OCI-LY7 (cell line): ENCODE data around the gene HELZ. TPM values are rescaled to one million over a fixed set of nuclear protein-coding genes. Genes with fewer than 3 reads are reported as not detected.

ENCODE experiments used
- BruUV-seq: library from RNA; stranded (reverse); fragments of 400-500 nt; replicated peaks from 2 replicates; lab custom pipeline; 2021; lab: Mats Ljungman, UMichigan
- CTCF ChIA-PET: fragments of 300-600 bp; sonication (Branson Sonifier 250); formaldehyde crosslinking; loops from one replicate; lab custom pipeline; 2022; ENCODE audit warnings: antibody characterized with exemption; ENCODE audit not compliant: unreplicated experiment; lab: Charles Lee
- POLR2A ChIA-PET: fragments of 300-600 bp; sonication (Branson Sonifier 250); formaldehyde crosslinking; loops from one replicate; lab custom pipeline; 2022; ENCODE audit warnings: antibody characterized with exemption; lab: Charles Lee
- DNase-seq: peaks from one replicate; pipeline ENCODE4 v3.0.0-alpha.2; 2015; ENCODE audit warnings: low spot score
- H2AFZ ChIP-seq: fragments of 200-600 bp; sonication (generic), shearing (Covaris generic); 2 replicates; pipeline ENCODE4 v1.6.1; 2014; ENCODE audit warnings: mild to moderate bottlenecking, antibody characterized with exemption, low read length, moderate library complexity
- H3K27ac ChIP-seq: fragments of 200-600 bp; sonication (generic); 2 replicates; pipeline ENCODE4 v1.5.1; 2014; ENCODE audit warnings: mixed run types, low read depth, mild to moderate bottlenecking, moderate library complexity, low read length, inconsistent platforms; ENCODE audit not compliant: poor library complexity, severe bottlenecking
- H3K36me3 ChIP-seq: fragments of 200-600 bp; sonication (generic); 2 replicates; pipeline ENCODE4 v1.6.1; 2014; ENCODE audit warnings: mild to moderate bottlenecking, antibody characterized with exemption, low read length, moderate library complexity, mixed read lengths; ENCODE audit not compliant: insufficient read depth
- H3K4me1 ChIP-seq: fragments of 200-600 bp; sonication (generic); 2 replicates; pipeline ENCODE4 v1.5.1; 2014; ENCODE audit warnings: mild to moderate bottlenecking, low read length; ENCODE audit not compliant: insufficient read depth, poor library complexity, severe bottlenecking
- H3K4me2 ChIP-seq: fragments of 200-600 bp; sonication (generic); 2 replicates; pipeline ENCODE4 v1.6.1; 2014; ENCODE audit warnings: mild to moderate bottlenecking, low read length
- H3K4me3 ChIP-seq: fragments of 200-600 bp; sonication (generic); 2 replicates; pipeline ENCODE4 v1.5.1; 2014; ENCODE audit warnings: mild to moderate bottlenecking, low read depth, low read length; ENCODE audit not compliant: poor library complexity, severe bottlenecking
- H3K79me2 ChIP-seq: fragments of 200-600 bp; sonication (generic); 2 replicates; pipeline ENCODE4 v1.6.1; 2016; ENCODE audit warnings: low read depth, mild to moderate bottlenecking, low read length, moderate library complexity, mixed read lengths; ENCODE audit not compliant: insufficient read depth
- H3K9me2 ChIP-seq: fragments of 200-600 bp; sonication (generic); 2 replicates; pipeline ENCODE4 v1.6.1; 2016; ENCODE audit warnings: mild to moderate bottlenecking, low read length, mixed read lengths; ENCODE audit not compliant: insufficient read depth
- H3K9me3 ChIP-seq: fragments of 200-600 bp; sonication (generic); 2 replicates; pipeline ENCODE4 v1.6.1; 2014; ENCODE audit warnings: mild to moderate bottlenecking, mixed run types, low read length, mixed read lengths
- H4K20me1 ChIP-seq: fragments of 200-600 bp; sonication (generic); 2 replicates; pipeline ENCODE4 v1.6.1; 2014; ENCODE audit warnings: mild to moderate bottlenecking, antibody characterized with exemption, low read length, moderate library complexity, mixed read lengths; ENCODE audit not compliant: insufficient read depth
- EZH2phosphoT487 ChIP-seq: fragments of 200-600 bp; sonication (generic); IDR thresholded peaks from 2 replicates; pipeline ENCODE4 v1.6.1; 2018; ENCODE audit warnings: low read depth, borderline replicate concordance, mild to moderate bottlenecking, mixed run types, antibody characterized with exemption, low read length, moderate library complexity, mixed read lengths
- intact Hi-C: fragments of 100-400 bp; cut with micrococcal nuclease; formaldehyde crosslinking; loops from one replicate; pipeline ENCODE4 v1.10.0; 2022; ENCODE audit not compliant: unreplicated experiment
- total RNA-seq, 2 experiments: library from RNA; depleted of rRNA in 1 of 2; stranded (reverse); fragments of >200 nt in 1 of 2; shearing (Covaris generic) in 1 of 2; gene quantifications; 2 replicates each; pipeline ENCODE4 v1.2.3, GENCODE V29; 2014 to 2022
- TF ChIP-seq, protein P1 (sequence below): fragments of 200-600 bp; sonication (generic); conservative IDR thresholded peaks from 2 replicates; pipeline ENCODE4 v1.5.1; 2014; ENCODE audit warnings: mild to moderate bottlenecking, antibody characterized with exemption, low read length, moderate library complexity, mixed read lengths

Gene HELZ
- total RNA-seq, 2 experiments from 2014 or later = 33.9 to 58.9 TPM

DNA sequence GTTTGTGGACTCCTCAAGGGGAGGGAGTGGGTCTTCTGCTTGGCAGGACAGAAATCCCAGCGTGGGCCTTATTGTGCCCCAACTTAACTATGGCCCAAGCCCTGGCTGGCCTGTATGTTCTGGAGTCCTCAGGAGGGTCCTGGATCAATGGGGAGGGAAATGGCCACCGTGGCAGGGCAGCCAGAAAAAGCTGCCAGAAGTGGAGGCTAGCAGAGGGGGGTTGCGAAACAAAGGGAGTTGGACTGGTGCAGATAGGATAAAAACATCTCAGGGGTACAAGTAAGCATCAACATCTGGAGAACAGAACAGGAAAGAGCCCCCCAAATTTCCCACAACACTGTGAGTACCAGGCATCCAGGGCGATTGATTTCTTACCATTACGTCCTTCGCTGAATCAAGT, 204.3 kb downstream of the HELZ start:
- Histone ChIP-seq H3K4me1 (no peaks in the 10 kb centered on the region), H3K36me3 (no peaks in the 10 kb centered on the region), H3K9me3 (no peaks in the 10 kb centered on the region), H3K4me3 (no peak overlapping the region), H3K9me2 (no peaks in the 10 kb centered on the region), H4K20me1 (no peaks in the 10 kb centered on the region), H3K4me2 (no peak overlapping the region), H3K79me2 (no peaks in the 10 kb centered on the region), H3K27ac (no peak overlapping the region), H2AFZ (no peak overlapping the region)
- no peak for DNase-seq
- intact Hi-C loops = no loop called here
- ChIA-PET CTCF (no interaction called here), POLR2A (no interaction called here)
- no TSS peak for BruUV-seq
- no peak for TF ChIP-seq EZH2phosphoT487
- TF ChIP-seq, protein P1, sequence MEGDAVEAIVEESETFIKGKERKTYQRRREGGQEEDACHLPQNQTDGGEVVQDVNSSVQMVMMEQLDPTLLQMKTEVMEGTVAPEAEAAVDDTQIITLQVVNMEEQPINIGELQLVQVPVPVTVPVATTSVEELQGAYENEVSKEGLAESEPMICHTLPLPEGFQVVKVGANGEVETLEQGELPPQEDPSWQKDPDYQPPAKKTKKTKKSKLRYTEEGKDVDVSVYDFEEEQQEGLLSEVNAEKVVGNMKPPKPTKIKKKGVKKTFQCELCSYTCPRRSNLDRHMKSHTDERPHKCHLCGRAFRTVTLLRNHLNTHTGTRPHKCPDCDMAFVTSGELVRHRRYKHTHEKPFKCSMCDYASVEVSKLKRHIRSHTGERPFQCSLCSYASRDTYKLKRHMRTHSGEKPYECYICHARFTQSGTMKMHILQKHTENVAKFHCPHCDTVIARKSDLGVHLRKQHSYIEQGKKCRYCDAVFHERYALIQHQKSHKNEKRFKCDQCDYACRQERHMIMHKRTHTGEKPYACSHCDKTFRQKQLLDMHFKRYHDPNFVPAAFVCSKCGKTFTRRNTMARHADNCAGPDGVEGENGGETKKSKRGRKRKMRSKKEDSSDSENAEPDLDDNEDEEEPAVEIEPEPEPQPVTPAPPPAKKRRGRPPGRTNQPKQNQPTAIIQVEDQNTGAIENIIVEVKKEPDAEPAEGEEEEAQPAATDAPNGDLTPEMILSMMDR = no peak

DNA sequence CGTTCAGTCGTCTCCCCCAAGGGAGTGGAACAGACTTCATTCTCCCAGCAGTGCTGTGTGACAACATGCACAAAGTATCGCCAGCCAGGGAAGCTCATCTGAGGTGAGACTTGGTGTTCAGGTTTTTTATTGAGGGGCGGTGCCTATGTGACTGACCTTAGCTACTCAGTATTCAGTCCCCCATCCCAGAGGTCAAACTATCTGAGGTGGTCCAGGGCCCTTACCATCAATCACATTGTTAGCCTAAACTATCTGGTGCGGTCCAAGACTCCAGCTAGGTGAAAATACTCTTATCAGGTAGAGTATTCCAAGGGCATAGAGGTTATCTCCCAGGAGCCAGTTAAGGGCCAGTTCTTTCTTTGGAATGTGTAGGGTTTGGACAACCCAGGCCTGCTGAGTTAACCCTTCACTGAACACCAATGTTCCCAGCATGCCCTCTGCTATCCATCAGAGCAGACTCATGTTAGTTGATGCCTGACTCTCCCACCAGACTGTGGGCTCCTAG, 206.1 kb downstream of the HELZ start:
- Histone ChIP-seq H3K27ac (no peak overlapping the region), H3K36me3 (no peaks in the 10 kb centered on the region), H3K9me2 (no peaks in the 10 kb centered on the region), H2AFZ (no peak overlapping the region), H3K79me2 (no peaks in the 10 kb centered on the region), H3K4me2 (no peak overlapping the region), H3K9me3 (no peaks in the 10 kb centered on the region), H3K4me3 (no peak overlapping the region), H3K4me1 (no peaks in the 10 kb centered on the region), H4K20me1 (no peaks in the 10 kb centered on the region)
- no TSS peak for BruUV-seq
- DNase-seq = no peak
- CTCF ChIA-PET = no interaction called here
- POLR2A ChIA-PET = interaction anchor here (0.6 kb wide), 1 partner anchor 36 kb away, joined by 3 read pairs; no protein-coding TSS in a partner anchor
- TF ChIP-seq, protein P1 = no peak
- no peak for TF ChIP-seq EZH2phosphoT487
- intact Hi-C loops = no loop called here
